GM15510 (cell line): ENCODE measurements around the gene OR2T3.
"Not testable (repeated sequence)": the region's sequence is repeated elsewhere in the genome, so short reads cannot be mapped to it uniquely, and the experiment has no call there.

ENCODE experiments used
- POLR2A ChIP-seq: IDR thresholded peaks from 3 replicates; pipeline ENCODE4 v1.6.1; 2011; ENCODE audit warnings: borderline replicate concordance; ENCODE audit not compliant: insufficient read length; ENCODE audit errors: extremely low read depth

Gene OR2T3, protein sequence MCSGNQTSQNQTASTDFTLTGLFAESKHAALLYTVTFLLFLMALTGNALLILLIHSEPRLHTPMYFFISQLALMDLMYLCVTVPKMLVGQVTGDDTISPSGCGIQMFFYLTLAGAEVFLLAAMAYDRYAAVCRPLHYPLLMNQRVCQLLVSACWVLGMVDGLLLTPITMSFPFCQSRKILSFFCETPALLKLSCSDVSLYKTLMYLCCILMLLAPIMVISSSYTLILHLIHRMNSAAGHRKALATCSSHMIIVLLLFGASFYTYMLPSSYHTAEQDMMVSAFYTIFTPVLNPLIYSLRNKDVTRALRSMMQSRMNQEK

DNA sequence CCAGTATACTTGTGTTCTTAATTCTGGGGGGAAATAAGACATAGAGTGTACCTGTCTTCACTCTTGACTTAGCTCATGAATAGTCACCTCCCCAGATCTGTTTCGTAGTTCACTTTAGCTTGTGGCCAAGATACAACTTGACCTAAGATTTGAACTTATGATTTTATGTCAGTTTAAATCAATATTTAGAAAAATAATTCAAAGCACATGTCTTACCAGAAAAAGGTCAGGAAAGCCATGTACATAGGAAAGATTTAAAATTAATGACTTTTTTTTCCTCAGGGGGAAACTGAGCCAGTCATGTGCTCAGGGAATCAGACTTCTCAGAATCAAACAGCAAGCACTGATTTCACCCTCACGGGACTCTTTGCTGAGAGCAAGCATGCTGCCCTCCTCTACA is at the start of gene OR2T3:
TSS of gene OR2T3 (plus strand) at position 301 of the 400 bp plus-strand sequence. CDS start at position 301, 0 bp downstream.
- TF ChIP-seq POLR2A, result not testable (repeated sequence)

DNA sequence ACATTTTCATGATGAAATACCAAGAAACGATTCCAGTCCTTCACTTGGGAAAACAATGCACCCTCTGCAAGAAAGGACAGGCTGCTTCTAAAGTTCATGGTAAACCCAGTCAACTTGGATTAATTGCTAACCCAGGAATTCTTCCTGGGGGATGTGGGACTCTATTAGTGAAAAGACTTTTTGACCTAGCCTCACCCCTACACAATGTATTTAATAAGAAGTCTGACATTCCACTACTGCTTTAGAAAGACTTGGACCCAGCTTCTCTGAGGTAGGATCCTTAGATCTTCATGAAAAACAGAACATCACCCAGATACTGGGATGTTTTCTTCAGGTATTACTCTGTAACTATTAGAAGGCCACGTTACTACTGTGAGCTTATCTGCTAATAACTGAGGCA is 27.8 kb upstream of the OR2T3 start, which contains the start of gene OR2T2:
TSS of gene OR2T2 (plus strand) at position 239 of the 400 bp plus-strand sequence. CDS start 7,161 bp downstream, outside the sequence.
- TF ChIP-seq POLR2A, result not testable (repeated sequence)

DNA sequence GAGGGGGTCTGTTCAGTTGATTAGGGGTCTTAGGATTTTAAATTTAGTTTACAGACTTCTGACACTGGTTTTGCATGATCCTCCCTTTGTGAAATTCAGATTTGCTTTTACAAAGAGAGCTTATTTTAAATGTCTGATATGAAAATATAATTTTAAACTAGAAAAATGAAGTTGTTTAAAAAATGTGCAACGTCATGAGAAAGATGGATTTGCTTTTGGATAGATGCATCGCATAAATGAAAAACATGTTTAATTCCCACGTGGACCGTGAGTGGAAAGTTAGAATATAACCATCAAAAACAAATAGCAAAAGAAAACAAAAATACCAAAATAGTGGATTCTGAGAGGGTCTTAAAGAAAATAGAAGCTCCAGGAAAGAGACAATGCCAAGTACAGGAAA is 2.0 kb upstream of the OR2T3 start:
- no peak for TF ChIP-seq POLR2A

DNA sequence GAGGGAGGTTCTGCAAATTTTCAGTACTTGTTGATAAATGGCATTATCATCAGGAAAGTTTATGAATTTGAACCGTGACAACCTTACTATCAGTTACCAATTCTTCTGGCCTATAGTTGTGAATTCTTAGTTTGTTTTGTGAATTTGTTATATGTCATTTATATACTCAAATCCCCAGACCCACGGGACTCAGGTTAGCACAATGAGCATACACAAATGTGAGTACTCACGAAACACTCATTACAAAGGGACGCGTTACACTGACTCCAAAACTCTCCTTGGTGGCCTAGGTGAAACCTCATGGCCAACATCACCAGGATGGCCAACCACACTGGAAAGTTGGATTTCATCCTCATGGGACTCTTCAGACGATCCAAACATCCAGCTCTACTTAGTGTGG is 15.1 kb downstream of the OR2T3 start, which contains the start of gene OR2T5:
TSS of gene OR2T5 (plus strand) at position 301 of the 400 bp plus-strand sequence. CDS start at position 301, 0 bp downstream.
- TF ChIP-seq POLR2A, result not testable (repeated sequence)

DNA sequence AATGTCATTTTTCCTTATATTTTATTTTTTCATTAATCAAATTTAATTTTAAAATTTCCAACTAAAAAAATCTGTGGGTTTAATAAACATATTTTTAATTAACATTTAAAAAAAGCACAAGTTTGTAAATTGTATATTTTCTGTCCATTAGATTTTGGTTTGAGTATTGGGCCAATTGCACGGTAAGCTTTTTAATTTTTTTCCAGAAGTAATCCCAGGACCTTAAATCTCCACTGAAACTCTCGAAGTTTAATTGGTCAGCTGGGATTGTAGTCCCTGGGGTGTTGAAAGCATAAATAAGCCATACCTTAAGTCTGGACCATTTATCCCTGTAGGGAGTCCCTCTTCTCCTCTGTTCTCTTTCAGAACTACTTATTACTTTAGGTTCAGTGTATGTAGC is 34.6 kb downstream of the OR2T3 start, which contains the start of gene OR2G6:
TSS of gene OR2G6 (plus strand) at position 301 of the 400 bp plus-strand sequence. CDS start 13,574 bp downstream, outside the sequence.
- TF ChIP-seq POLR2A, result not testable (repeated sequence)

DNA sequence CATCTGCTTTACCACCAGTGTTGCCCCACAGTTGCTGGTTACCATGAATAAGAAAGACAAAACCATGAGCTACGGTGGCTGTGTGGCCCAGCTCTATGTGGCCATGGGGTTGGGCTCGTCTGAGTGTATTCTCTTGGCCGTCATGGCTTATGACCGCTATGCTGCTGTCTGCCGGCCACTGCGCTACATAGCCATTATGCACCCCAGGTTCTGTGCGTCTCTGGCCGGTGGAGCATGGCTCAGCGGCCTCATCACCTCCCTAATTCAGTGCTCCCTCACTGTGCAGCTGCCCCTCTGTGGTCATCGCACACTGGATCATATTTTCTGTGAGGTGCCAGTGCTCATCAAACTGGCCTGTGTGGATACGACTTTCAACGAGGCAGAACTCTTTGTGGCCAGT is 48.7 kb downstream of the OR2T3 start:
- no peak for TF ChIP-seq POLR2A
